Measurements from ENCODE around the gene PTPRN2. TPM values are rescaled to one million over a fixed set of nuclear protein-coding genes. Genes with fewer than 3 reads are reported as not detected.
A peak's percentile ranks its signal among the peaks of the same experiment; 100 is the strongest.

Gene PTPRN2
- total RNA-seq, 1 experiment from 2014 or later, result not detected

- DNase-seq, result no peak
- no TSS peak for BruUV-seq (replicated peaks)
- CTCF ChIA-PET, result no interaction called here
- no peak for TF ChIP-seq EZH2 (IDR thresholded peaks at IDR 0.05; ENCODE audit: low read depth)
- TF ChIP-seq, protein P1, sequence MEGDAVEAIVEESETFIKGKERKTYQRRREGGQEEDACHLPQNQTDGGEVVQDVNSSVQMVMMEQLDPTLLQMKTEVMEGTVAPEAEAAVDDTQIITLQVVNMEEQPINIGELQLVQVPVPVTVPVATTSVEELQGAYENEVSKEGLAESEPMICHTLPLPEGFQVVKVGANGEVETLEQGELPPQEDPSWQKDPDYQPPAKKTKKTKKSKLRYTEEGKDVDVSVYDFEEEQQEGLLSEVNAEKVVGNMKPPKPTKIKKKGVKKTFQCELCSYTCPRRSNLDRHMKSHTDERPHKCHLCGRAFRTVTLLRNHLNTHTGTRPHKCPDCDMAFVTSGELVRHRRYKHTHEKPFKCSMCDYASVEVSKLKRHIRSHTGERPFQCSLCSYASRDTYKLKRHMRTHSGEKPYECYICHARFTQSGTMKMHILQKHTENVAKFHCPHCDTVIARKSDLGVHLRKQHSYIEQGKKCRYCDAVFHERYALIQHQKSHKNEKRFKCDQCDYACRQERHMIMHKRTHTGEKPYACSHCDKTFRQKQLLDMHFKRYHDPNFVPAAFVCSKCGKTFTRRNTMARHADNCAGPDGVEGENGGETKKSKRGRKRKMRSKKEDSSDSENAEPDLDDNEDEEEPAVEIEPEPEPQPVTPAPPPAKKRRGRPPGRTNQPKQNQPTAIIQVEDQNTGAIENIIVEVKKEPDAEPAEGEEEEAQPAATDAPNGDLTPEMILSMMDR (conservative IDR thresholded peaks at IDR 0.05), result no peak
- Histone ChIP-seq H3K36me3 (ENCODE audit: low read depth) (no peaks in the 10 kb centered on the region), H3K27me3 (ENCODE audit: insufficient read depth, low read depth) (peaks cover 87% of the 10 kb centered on the region), H4K20me1 (ENCODE audit: insufficient read depth) (no peaks in the 10 kb centered on the region), H3K27ac (no peak overlapping the region), H3K4me1 (replicated peaks; ENCODE audit: insufficient read depth) (no peaks in the 10 kb centered on the region), H3K4me2 (no peak overlapping the region), H2AFZ (no peak overlapping the region), H3K9me3 (ENCODE audit: insufficient read depth, low read depth) (no peaks in the 10 kb centered on the region), H3K9me2 (ENCODE audit: insufficient read depth) (no peaks in the 10 kb centered on the region), H3K79me2 (ENCODE audit: low read depth) (no peaks in the 10 kb centered on the region), H3K4me3 (no peak overlapping the region), H3F3A (ENCODE audit: insufficient read depth, low read depth) (no peaks in the 10 kb centered on the region)
- POLR2A ChIA-PET (ENCODE audit: unreplicated experiment), result no interaction called here
- intact Hi-C loops (cut with micrococcal nuclease; ENCODE audit: unreplicated experiment), result no loop called here
Measured at GRCh38 chr7:157710396-157710795, 877.2 kb downstream of the PTPRN2 start.

GRCh38 chr7:157709531-157710251 is 877.9 kb downstream of the PTPRN2 start:
- no peak overlapping the region for H3K4me2 ChIP-seq
- H3F3A ChIP-seq (ENCODE audit: insufficient read depth, low read depth), result no peaks in the 10 kb centered on the region
- H3K4me1 ChIP-seq (replicated peaks; ENCODE audit: insufficient read depth), result no peaks in the 10 kb centered on the region
- no peaks in the 10 kb centered on the region for H3K36me3 ChIP-seq (ENCODE audit: low read depth)
- no peaks in the 10 kb centered on the region for H3K9me2 ChIP-seq (ENCODE audit: insufficient read depth)
- POLR2A ChIA-PET (ENCODE audit: unreplicated experiment), result no interaction called here
- DNase-seq, result no peak
- H3K9me3 ChIP-seq (ENCODE audit: insufficient read depth, low read depth), result no peaks in the 10 kb centered on the region
- H3K27ac ChIP-seq, result no peak overlapping the region
- CTCF ChIA-PET, result no interaction called here
- no peaks in the 10 kb centered on the region for H4K20me1 ChIP-seq (ENCODE audit: insufficient read depth)
- no peak overlapping the region for H2AFZ ChIP-seq
- no peaks in the 10 kb centered on the region for H3K79me2 ChIP-seq (ENCODE audit: low read depth)
- H3K27me3 ChIP-seq (ENCODE audit: insufficient read depth, low read depth), result peaks cover 87% of the 10 kb centered on the region
- TF ChIP-seq, protein P1 (conservative IDR thresholded peaks at IDR 0.05), result no peak
- peak; percentile 90 for TF ChIP-seq EZH2 (IDR thresholded peaks at IDR 0.05; ENCODE audit: low read depth)
- BruUV-seq (replicated peaks), result no TSS peak
- intact Hi-C loops (cut with micrococcal nuclease; ENCODE audit: unreplicated experiment), result no loop called here
- H3K4me3 ChIP-seq, result no peak overlapping the region

DNA sequence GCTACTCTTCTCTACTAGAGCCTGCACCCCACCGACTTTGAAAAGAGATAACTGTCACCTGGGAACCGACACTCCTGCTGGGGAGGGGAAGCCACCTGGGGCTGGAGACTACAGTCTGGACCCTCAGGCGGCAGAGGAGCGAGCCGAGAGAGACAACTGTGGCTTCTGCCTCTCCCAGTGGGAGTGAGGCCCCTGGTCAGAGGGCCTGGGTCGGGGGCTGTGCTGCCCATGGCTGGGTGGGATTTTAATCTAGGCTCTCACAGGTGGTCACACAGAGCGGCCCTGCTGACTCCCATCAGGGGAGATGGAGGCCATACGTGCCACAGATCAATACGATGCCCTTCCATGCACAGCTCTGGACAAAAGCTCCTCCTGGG is 878.7 kb downstream of the PTPRN2 start:
- Histone ChIP-seq H3K4me1 (replicated peaks; ENCODE audit: insufficient read depth) (no peaks in the 10 kb centered on the region), H3K4me2 (no peak overlapping the region), H3K4me3 (no peak overlapping the region), H3K79me2 (ENCODE audit: low read depth) (no peaks in the 10 kb centered on the region), H3F3A (ENCODE audit: insufficient read depth, low read depth) (no peaks in the 10 kb centered on the region), H3K9me2 (ENCODE audit: insufficient read depth) (no peaks in the 10 kb centered on the region), H4K20me1 (ENCODE audit: insufficient read depth) (no peaks in the 10 kb centered on the region), H3K27ac (no peak overlapping the region), H3K9me3 (ENCODE audit: insufficient read depth, low read depth) (no peaks in the 10 kb centered on the region), H2AFZ (no peak overlapping the region), H3K27me3 (ENCODE audit: insufficient read depth, low read depth) (peaks cover 87% of the 10 kb centered on the region), H3K36me3 (ENCODE audit: low read depth) (no peaks in the 10 kb centered on the region)
- CTCF ChIA-PET, result no interaction called here
- no TSS peak for BruUV-seq (replicated peaks)
- intact Hi-C loops (cut with micrococcal nuclease; ENCODE audit: unreplicated experiment), result no loop called here
- no peak for TF ChIP-seq EZH2 (IDR thresholded peaks at IDR 0.05; ENCODE audit: low read depth)
- TF ChIP-seq, protein P1 (conservative IDR thresholded peaks at IDR 0.05), result no peak
- no peak for DNase-seq
- POLR2A ChIA-PET (ENCODE audit: unreplicated experiment), result no interaction called here

Data from PC-9 (cell line).